Neural cell (in vitro differentiated cells): Measurements from ENCODE around the gene PIGB.

ENCODE experiments used
- EP300 ChIP-seq: fragments of 450-650 bp; conservative IDR thresholded peaks from 2 replicates; pipeline ENCODE4 v1.6.1; 2014; ENCODE audit warnings: antibody characterized with exemption, mild to moderate bottlenecking, moderate library complexity; ENCODE audit not compliant: poor library complexity, severe bottlenecking
- EZH2 ChIP-seq: fragments of 200-600, 300-800 bp; shearing (Covaris generic), sonication (generic); IDR thresholded peaks from 2 replicates; pipeline ENCODE4 v1.6.1; 2014; ENCODE audit warnings: antibody characterized with exemption, low read length, borderline replicate concordance, mild to moderate bottlenecking; ENCODE audit not compliant: insufficient read depth, poor library complexity, severe bottlenecking
- MXI1 ChIP-seq: fragments of 450-650 bp; conservative IDR thresholded peaks from 2 replicates; pipeline ENCODE4 v1.6.1; 2014; ENCODE audit warnings: antibody characterized with exemption, mild to moderate bottlenecking; ENCODE audit not compliant: poor library complexity, severe bottlenecking
- POLR2AphosphoS5 ChIP-seq: IDR thresholded peaks from 2 replicates; pipeline ENCODE4 v1.6.1; 2012
- RAD21 ChIP-seq: fragments of 450-650 bp; conservative IDR thresholded peaks from 2 replicates; pipeline ENCODE4 v1.6.1; 2014; ENCODE audit warnings: antibody characterized with exemption, mild to moderate bottlenecking, moderate library complexity
- SMC3 ChIP-seq: fragments of 450-650 bp; conservative IDR thresholded peaks from 2 replicates; pipeline ENCODE4 v1.6.1; 2014; ENCODE audit warnings: antibody characterized with exemption, mild to moderate bottlenecking, moderate library complexity; ENCODE audit not compliant: poor library complexity
- TAF1 ChIP-seq: IDR thresholded peaks from 2 replicates; pipeline ENCODE4 v1.6.1; 2012; ENCODE audit warnings: low read depth
- TF ChIP-seq, protein P1 (sequence below): fragments of 450-650 bp; IDR thresholded peaks from 2 replicates; pipeline ENCODE4 v1.5.1; 2014; ENCODE audit warnings: antibody characterized with exemption, mild to moderate bottlenecking, moderate library complexity; ENCODE audit not compliant: poor library complexity, severe bottlenecking
- TF ChIP-seq, protein P2 (sequence below): IDR thresholded peaks from 2 replicates; pipeline ENCODE4 v1.6.1; 2012; ENCODE audit warnings: borderline replicate concordance

DNA sequence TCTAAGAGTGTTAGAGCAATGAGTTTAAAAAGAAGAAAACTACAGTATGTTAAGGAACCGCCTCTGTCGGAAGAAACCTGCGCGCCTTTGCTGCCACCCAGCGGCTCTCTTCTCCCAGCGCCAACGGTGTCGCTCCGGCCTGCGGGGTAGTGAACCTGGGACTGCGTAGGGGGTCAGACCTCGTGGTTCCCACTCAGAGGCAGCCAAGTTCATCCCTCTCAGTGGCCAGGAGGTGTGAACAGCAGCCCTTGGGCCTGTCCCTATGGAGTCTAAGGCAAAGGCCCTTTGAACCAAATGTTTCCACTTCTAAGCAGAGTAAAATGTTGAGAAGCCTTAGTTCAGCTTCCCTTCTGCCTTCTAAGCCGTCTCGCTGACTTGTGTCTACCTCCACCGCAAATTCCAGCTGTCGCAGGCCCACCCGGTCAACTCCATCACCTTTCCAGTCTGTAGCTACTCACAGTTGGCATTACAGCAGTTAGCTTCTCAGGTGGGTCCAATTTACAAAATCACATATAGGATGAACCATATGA is 28.4 kb upstream of the PIGB start:
- TF ChIP-seq, protein P1, sequence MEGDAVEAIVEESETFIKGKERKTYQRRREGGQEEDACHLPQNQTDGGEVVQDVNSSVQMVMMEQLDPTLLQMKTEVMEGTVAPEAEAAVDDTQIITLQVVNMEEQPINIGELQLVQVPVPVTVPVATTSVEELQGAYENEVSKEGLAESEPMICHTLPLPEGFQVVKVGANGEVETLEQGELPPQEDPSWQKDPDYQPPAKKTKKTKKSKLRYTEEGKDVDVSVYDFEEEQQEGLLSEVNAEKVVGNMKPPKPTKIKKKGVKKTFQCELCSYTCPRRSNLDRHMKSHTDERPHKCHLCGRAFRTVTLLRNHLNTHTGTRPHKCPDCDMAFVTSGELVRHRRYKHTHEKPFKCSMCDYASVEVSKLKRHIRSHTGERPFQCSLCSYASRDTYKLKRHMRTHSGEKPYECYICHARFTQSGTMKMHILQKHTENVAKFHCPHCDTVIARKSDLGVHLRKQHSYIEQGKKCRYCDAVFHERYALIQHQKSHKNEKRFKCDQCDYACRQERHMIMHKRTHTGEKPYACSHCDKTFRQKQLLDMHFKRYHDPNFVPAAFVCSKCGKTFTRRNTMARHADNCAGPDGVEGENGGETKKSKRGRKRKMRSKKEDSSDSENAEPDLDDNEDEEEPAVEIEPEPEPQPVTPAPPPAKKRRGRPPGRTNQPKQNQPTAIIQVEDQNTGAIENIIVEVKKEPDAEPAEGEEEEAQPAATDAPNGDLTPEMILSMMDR = peak; percentile 92
- TF ChIP-seq, protein P2, sequence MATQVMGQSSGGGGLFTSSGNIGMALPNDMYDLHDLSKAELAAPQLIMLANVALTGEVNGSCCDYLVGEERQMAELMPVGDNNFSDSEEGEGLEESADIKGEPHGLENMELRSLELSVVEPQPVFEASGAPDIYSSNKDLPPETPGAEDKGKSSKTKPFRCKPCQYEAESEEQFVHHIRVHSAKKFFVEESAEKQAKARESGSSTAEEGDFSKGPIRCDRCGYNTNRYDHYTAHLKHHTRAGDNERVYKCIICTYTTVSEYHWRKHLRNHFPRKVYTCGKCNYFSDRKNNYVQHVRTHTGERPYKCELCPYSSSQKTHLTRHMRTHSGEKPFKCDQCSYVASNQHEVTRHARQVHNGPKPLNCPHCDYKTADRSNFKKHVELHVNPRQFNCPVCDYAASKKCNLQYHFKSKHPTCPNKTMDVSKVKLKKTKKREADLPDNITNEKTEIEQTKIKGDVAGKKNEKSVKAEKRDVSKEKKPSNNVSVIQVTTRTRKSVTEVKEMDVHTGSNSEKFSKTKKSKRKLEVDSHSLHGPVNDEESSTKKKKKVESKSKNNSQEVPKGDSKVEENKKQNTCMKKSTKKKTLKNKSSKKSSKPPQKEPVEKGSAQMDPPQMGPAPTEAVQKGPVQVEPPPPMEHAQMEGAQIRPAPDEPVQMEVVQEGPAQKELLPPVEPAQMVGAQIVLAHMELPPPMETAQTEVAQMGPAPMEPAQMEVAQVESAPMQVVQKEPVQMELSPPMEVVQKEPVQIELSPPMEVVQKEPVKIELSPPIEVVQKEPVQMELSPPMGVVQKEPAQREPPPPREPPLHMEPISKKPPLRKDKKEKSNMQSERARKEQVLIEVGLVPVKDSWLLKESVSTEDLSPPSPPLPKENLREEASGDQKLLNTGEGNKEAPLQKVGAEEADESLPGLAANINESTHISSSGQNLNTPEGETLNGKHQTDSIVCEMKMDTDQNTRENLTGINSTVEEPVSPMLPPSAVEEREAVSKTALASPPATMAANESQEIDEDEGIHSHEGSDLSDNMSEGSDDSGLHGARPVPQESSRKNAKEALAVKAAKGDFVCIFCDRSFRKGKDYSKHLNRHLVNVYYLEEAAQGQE = no peak
- TF ChIP-seq EZH2 (no peak), TAF1 (no peak), SMC3 (peak; percentile 85), POLR2AphosphoS5 (no peak), EP300 (no peak), MXI1 (peak; percentile 15), RAD21 (peak; percentile 89)
